ENCODE measurements around the gene RIOX2.

DNA sequence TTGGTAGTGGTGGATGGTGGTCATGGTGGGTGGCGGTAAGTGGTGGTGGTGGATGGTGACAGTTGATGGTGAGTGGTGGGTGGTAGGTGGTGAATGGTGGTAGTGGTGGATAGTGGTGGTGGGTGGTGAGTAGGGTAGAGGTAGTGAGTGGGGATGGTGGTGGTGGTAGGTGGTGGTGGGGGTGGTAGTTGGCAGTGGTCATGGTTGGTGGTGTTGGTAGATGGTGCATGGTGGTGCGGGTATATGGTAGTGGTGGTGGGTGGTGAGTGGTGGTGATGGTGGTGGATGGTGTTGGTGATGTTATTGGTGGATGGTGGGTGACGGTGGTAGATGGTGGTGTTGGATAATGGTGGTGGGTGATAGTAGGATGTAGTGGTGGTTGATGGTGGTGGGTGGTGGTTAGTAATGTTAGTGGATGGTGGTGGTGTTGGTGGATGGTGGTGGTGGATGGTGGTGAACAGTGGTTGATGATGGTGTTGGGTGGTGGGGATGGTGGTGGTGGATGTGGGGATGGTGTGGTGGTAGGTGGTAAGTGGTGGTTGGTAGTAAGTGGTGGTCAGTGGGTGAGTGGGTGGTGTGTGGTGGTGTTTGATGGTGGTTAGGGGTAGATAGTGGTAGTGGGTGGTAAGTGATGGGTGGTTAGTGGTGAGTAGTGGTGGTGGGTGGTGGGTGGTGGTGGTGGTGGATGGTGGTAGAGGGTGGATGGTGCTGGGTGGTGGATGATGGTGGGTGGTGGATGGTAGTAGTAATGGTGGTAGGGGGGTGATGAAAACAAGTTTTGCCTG lies 16.7 kb upstream of the RIOX2 start:
- TF ChIP-seq, protein P1, sequence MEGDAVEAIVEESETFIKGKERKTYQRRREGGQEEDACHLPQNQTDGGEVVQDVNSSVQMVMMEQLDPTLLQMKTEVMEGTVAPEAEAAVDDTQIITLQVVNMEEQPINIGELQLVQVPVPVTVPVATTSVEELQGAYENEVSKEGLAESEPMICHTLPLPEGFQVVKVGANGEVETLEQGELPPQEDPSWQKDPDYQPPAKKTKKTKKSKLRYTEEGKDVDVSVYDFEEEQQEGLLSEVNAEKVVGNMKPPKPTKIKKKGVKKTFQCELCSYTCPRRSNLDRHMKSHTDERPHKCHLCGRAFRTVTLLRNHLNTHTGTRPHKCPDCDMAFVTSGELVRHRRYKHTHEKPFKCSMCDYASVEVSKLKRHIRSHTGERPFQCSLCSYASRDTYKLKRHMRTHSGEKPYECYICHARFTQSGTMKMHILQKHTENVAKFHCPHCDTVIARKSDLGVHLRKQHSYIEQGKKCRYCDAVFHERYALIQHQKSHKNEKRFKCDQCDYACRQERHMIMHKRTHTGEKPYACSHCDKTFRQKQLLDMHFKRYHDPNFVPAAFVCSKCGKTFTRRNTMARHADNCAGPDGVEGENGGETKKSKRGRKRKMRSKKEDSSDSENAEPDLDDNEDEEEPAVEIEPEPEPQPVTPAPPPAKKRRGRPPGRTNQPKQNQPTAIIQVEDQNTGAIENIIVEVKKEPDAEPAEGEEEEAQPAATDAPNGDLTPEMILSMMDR (conservative IDR thresholded peaks at IDR 0.05; ENCODE audit: low read length): no peak
- TF ChIP-seq EZH2phosphoT487 (IDR thresholded peaks at IDR 0.05; ENCODE audit: borderline replicate concordance): no peak

Data from Loucy (cell line).